ENCODE results near the gene PURB.

DNA sequence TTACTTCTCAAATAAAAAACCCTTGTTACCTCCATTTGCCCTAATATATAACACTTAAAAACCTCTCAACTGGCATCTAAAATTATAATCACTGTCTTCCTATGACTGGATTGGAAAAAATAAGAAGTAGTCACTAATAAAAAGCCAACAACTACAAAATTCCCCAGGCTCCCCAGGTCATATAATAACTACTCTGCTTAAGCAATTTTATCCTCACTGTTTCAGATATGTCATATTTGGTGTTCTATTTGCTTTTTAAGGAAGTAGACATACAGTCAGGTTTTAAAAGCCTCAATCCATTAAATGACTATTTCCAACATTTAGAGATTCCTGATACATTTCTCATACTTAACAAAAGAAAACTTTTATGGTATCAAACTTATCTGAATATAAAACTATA is 39.9 kb downstream of the PURB start:
- no peak for TF ChIP-seq EZH2 (IDR thresholded peaks at IDR 0.05; ENCODE audit: borderline replicate concordance, low read length)
- TF ChIP-seq, protein P1, sequence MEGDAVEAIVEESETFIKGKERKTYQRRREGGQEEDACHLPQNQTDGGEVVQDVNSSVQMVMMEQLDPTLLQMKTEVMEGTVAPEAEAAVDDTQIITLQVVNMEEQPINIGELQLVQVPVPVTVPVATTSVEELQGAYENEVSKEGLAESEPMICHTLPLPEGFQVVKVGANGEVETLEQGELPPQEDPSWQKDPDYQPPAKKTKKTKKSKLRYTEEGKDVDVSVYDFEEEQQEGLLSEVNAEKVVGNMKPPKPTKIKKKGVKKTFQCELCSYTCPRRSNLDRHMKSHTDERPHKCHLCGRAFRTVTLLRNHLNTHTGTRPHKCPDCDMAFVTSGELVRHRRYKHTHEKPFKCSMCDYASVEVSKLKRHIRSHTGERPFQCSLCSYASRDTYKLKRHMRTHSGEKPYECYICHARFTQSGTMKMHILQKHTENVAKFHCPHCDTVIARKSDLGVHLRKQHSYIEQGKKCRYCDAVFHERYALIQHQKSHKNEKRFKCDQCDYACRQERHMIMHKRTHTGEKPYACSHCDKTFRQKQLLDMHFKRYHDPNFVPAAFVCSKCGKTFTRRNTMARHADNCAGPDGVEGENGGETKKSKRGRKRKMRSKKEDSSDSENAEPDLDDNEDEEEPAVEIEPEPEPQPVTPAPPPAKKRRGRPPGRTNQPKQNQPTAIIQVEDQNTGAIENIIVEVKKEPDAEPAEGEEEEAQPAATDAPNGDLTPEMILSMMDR (IDR thresholded peaks at IDR 0.05; ENCODE audit: low read length): no peak

Measured in OCI-LY1 (cell line).